H7 (cell line): Measurements from ENCODE around the gene PIBF1. TPM values are rescaled to one million over a fixed set of nuclear protein-coding genes. Genes with fewer than 3 reads are reported as not detected.
"Not testable (repeated sequence)": the region's sequence is repeated elsewhere in the genome, so short reads cannot be mapped to it uniquely, and the experiment has no call there.

Source experiments
- DNase-seq: peaks from one replicate; pipeline ENCODE4 v3.0.0; 2012
- H3K27me3 ChIP-seq: 2 replicates; pipeline ENCODE4 v1.6.0; 2011; ENCODE audit warnings: mild to moderate bottlenecking, low read length; ENCODE audit not compliant: control insufficient read depth, insufficient read depth
- H3K36me3 ChIP-seq: replicated peaks from 2 replicates; pipeline ENCODE4 v1.5.1; 2011; ENCODE audit warnings: low read length; ENCODE audit not compliant: control insufficient read depth, insufficient read depth
- H3K4me3 ChIP-seq: 2 replicates; pipeline ENCODE4 v1.5.1; 2011; ENCODE audit warnings: low read depth, mild to moderate bottlenecking, control low read depth, low read length, moderate library complexity; ENCODE audit not compliant: insufficient read depth
- total RNA-seq: library from RNA; depleted of rRNA; stranded (reverse); fragments of >200 nt; shearing (Covaris generic); gene quantifications from 2 replicates; pipeline ENCODE4 v1.2.3, GENCODE V29; 2014

Gene PIBF1
- total RNA-seq, 1 experiment from 2014 or later, result 5.9 TPM

DNA sequence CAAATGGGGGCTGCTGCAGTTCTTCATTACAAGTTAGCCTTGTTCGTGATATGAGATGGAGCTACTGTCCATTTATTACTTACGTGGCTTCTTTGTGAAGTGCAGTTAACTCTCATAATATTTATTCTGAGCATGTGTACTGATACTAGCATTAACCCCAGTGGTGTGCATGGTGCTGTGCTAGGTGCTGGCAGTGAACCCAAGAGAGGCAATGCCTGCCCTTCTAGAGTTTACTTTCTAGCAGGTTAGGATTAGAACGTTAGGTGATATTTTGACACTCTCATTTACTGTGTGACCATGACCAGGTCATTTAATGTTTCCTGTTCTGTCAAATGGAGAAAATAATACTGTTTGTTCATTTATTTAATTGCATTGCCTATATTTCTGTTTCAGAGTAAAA is 16.9 kb downstream of the PIBF1 start:
- Histone ChIP-seq H3K27me3 (no peaks in the 10 kb centered on the region), H3K36me3 (peaks cover 3% of the 10 kb centered on the region), H3K4me3 (no peak overlapping the region)
- DNase-seq, result no peak

DNA sequence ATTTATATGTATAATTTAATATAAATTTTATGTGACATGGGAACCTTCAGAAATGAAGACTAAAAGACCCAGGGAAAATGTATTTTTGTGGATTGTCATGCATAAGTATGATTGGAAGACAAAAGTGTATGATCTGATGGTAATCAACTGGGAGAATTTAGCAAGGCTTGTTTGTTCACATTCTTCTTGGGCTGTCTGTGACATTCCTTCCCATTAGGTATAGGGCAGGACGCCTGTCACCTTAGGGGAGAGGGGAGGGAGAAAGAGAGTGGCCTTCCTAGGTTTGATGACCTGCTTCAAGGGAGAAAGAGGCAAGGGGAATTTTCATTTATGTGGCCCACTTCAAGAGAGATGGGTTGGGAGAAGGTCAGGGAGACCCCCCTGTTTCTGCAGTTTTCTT is 22.4 kb downstream of the PIBF1 start:
- Histone ChIP-seq H3K4me3 (no peak overlapping the region), H3K36me3 (no peaks in the 10 kb centered on the region; the same call in 1 of the 2 replicates), H3K27me3 (no peaks in the 10 kb centered on the region)
- no peak for DNase-seq

DNA sequence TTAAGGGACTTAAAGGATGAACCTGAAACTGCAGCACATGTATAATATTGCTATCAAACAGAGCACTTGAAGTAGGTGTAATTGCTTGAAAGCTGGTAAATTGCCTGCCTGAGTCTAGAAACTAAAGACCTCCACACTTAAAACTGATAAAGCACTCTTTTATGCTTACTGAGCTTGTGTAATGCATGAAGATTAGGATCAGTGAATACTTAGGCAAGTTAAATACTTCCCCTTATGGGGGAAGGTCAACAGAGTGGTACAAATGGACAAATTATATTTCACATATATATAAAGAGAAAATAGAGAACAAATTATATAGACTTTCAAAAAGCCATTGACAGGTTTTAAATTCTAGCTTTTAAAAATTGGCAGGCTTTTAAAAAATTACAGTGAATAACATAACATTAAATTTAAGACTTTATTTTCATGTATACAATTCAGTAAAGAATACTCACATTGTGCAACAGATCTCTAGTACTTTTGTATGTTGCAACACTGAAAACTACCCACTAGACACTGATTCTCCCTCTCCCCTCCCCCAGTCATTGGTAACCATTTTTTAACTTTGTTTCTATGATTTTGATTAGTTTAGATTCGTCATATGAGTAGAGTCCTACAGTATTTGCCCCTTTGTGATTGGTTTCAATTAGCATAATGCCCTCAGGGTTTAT is 23.9 kb downstream of the PIBF1 start:
- Histone ChIP-seq H3K4me3 (no peak overlapping the region), H3K36me3 (no peaks in the 10 kb centered on the region; the same call in 1 of the 2 replicates), H3K27me3 (no peaks in the 10 kb centered on the region)
- no peak for DNase-seq

DNA sequence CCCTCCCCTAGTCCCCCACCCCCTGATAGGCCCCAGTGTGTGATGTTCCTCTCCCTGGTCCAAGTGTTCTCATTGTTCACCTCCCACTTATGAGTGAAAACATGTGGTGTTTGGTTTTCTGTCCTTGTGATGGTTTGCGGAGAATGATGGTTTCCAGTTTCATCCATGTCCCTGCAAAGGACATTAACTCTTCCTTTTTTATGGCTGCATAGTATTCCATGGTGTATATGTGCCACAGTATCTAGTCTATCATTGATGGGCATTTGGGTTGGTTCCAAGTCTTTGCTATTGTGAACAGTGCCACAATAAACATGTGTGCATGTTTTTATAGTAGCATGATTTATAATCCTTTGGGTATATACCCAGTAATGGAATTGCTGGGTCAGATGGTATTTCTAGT is 24.6 kb downstream of the PIBF1 start:
- not testable (repeated sequence) for H3K4me3 ChIP-seq, DNase-seq, H3K36me3 ChIP-seq, H3K27me3 ChIP-seq

DNA sequence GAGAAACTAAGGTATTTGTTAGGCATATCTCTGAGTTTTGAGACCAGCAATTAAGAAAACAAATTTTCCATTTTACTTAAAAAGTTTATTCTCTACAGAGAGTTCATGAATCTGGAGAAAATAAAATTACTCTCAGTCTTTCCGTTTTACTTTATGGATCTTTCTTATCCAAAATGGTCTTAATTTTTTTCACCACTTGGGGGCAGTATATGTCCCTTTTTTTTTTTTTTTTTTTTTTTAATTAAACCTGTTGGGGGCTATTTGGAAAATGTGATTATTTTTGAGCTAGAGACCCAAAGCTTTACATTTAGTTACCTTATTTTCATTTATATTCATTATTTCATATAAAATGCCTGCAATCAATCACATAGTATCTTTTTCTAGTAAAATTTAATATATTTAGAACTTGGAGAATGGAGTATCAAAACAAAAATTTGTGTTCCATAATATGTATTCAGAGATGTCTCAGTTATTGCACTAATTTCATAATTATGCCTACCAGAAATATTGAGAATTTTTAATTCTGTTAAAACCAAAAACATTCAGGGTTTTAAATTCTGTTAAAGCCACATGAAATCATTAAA is 27.1 kb downstream of the PIBF1 start:
- no peak for DNase-seq
- no peak overlapping the region for H3K4me3 ChIP-seq
- H3K36me3 ChIP-seq, result no peaks in the 10 kb centered on the region; the same call in 1 of the 2 replicates
- H3K27me3 ChIP-seq, result no peaks in the 10 kb centered on the region

DNA sequence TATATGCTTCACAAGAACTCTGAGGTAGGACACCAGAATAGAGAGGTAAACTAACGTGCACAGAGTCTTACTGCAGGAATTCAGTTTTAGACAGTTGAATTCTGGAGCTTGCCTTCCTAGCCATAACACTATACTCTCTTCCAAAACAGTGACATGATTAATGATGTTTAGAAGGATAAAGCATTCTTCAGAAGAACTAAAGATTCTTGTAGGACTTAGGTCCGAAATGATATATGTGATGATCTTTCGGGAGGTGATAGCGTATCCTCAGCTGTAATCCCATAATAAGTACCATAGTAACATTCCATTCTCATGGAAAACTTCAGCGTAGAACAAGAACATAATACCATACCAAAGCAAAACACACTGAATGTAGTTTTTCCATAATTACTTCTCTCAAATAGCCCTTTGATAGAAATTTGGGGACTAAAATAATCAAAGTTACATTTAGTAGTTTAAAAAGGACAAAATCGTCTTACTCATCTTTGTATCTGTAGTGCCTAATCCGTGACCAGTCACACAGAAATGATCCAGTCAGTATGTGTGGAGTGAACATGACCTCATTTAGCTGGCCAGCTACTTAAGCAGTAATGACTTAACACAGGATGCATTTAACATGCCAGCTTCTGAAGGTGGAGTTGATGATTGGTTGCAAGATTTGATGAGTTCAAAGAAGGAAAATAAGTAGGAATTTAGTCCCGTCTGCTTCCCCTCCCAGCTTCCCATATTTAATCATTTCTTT is 38.4 kb downstream of the PIBF1 start:
- DNase-seq, result no peak
- no peaks in the 10 kb centered on the region for H3K27me3 ChIP-seq
- no peaks in the 10 kb centered on the region; the same call in 1 of the 2 replicates for H3K36me3 ChIP-seq
- no peak overlapping the region for H3K4me3 ChIP-seq

- H3K27me3 ChIP-seq, result no peaks in the 10 kb centered on the region
- DNase-seq, result no peak
- no peaks in the 10 kb centered on the region; the same call in 1 of the 2 replicates for H3K36me3 ChIP-seq
- H3K4me3 ChIP-seq, result no peak overlapping the region
Measured at GRCh38 chr13:72820898-72821279, 39.0 kb downstream of the PIBF1 start.

DNA sequence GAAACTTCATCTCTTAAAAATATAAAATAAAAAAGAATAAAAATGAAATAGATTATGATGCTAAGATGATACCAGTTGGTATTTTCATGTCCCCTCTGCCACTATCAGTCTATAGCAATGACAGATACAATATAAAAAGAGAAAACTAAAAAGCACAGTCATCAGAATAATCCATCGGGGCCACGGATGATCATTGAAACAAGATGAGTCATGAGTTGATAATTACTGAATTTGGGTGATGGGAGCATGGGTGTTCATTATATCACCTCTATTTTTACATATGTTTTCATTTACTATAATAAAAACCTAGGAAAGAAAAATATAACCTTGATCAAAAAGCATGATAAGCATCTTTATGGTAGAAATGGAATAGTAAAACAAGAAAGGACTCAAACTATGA is 41.1 kb downstream of the PIBF1 start:
- Histone ChIP-seq H3K27me3 (no peaks in the 10 kb centered on the region), H3K4me3 (no peak overlapping the region), H3K36me3 (no peaks in the 10 kb centered on the region; the same call in 1 of the 2 replicates)
- no peak for DNase-seq

DNA sequence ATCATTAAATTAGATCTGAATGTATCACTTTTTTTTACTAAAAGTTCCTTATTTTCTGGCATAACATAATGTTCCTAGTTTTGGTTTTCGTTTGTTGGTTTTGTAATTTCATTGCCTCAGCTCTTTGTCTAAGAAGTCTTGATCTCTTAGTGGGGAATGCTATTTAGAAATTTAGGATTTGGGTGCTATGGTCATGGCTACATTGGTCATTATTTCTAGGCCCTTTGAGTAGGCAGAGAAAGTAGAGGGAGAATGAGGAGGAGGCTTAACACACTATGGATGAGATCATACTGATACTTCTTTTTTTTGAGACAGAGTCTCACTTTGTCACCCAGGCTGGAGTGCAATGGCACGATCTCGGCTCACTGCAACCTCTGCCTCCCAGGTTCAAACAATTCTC is 41.8 kb downstream of the PIBF1 start:
- no peaks in the 10 kb centered on the region for H3K27me3 ChIP-seq
- no peak overlapping the region for H3K4me3 ChIP-seq
- no peak for DNase-seq
- H3K36me3 ChIP-seq, result no peaks in the 10 kb centered on the region; the same call in 1 of the 2 replicates

DNA sequence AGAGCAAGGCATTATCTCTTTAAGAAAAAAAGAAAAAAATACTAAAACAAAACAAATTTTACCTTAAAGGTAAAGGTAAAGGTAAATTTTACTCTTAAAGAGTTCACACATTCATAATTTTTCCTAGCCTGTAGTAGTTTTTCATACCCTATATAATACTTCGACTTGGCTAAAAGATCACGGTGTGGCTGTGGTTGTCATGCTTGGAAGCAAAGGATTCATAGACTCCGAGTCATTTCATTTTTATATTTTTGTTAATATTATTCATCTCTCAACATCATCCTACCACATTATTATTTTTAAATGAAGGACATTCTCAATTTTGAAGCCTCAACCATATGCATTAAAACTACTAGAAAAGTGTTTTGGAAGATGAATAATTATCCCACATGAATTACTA is 52.7 kb downstream of the PIBF1 start:
- H3K36me3 ChIP-seq, result no peaks in the 10 kb centered on the region
- no peak overlapping the region for H3K4me3 ChIP-seq
- H3K27me3 ChIP-seq, result no peaks in the 10 kb centered on the region
- DNase-seq, result no peak

DNA sequence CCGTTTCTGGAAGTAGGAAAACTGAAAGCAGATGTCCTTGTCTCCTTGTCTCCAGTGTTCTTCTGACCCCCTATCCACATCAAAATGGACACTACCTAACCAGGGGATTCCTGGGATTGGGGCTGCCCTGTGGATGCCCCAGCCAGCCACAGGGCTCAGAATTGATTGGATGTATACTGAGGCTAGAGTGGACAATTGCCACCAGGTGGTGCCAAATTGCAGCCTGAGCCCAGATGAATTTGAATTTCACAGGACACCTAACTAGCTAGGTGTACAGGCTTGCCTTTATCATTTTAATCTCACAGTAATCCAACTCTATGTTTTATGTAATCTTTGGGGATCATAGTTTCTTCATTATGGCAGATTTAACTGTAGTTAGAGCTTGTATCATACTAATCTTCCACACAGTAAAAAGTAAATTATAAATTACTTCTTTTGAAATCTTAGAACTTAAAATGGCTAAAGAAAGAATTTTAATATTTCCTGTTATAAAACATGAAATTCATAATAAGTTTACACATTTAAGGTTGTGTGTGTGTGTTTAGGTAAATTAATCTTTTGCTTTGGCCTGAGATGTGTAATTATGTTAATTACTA is 58.0 kb downstream of the PIBF1 start:
- Histone ChIP-seq H3K27me3 (no peaks in the 10 kb centered on the region), H3K36me3 (no peaks in the 10 kb centered on the region), H3K4me3 (no peak overlapping the region)
- DNase-seq, result peak; percentile 45

- Histone ChIP-seq H3K27me3 (no peaks in the 10 kb centered on the region), H3K4me3 (no peak overlapping the region), H3K36me3 (no peaks in the 10 kb centered on the region)
- no peak for DNase-seq
Measured at GRCh38 chr13:72842991-72843390, 61.1 kb downstream of the PIBF1 start.

- not testable (repeated sequence) for H3K27me3 ChIP-seq, H3K4me3 ChIP-seq, DNase-seq, H3K36me3 ChIP-seq
Measured at GRCh38 chr13:72845148-72845547, 63.2 kb downstream of the PIBF1 start.

- no peaks in the 10 kb centered on the region; the same call in 1 of the 2 replicates for H3K36me3 ChIP-seq
- H3K4me3 ChIP-seq, result no peak overlapping the region
- no peak for DNase-seq
- H3K27me3 ChIP-seq, result no peaks in the 10 kb centered on the region
Measured at GRCh38 chr13:72849571-72849970, 67.6 kb downstream of the PIBF1 start.
